ENCODE data around the gene ZIC4.

- no peak for TF ChIP-seq POLR2A (IDR thresholded peaks at IDR 0.05)
- TF ChIP-seq, protein P1, sequence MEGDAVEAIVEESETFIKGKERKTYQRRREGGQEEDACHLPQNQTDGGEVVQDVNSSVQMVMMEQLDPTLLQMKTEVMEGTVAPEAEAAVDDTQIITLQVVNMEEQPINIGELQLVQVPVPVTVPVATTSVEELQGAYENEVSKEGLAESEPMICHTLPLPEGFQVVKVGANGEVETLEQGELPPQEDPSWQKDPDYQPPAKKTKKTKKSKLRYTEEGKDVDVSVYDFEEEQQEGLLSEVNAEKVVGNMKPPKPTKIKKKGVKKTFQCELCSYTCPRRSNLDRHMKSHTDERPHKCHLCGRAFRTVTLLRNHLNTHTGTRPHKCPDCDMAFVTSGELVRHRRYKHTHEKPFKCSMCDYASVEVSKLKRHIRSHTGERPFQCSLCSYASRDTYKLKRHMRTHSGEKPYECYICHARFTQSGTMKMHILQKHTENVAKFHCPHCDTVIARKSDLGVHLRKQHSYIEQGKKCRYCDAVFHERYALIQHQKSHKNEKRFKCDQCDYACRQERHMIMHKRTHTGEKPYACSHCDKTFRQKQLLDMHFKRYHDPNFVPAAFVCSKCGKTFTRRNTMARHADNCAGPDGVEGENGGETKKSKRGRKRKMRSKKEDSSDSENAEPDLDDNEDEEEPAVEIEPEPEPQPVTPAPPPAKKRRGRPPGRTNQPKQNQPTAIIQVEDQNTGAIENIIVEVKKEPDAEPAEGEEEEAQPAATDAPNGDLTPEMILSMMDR (IDR thresholded peaks at IDR 0.05): no peak
Observed at GRCh38 chr3:147396712-147397046, 9.7 kb downstream of the ZIC4 start.

All from heart left ventricle (tissue), 13 donors.